GM12878 (cell line): ENCODE results near the gene FOXP1. TPM values are rescaled to one million over a fixed set of nuclear protein-coding genes. Genes with fewer than 3 reads are reported as not detected.

Experiments used
- ATAC-seq: fragments of 200-7000 bp; cut with Tn5 transposase; 3 replicates; pipeline ENCODE4 v1.9.1; 2020; ENCODE audit warnings: mild to moderate bottlenecking, moderate library complexity
- BruUV-seq: library from RNA; stranded (reverse); fragments of 400-500 nt; replicated peaks from 2 replicates; lab custom pipeline; 2021; lab: Mats Ljungman, UMichigan
- CTCF ChIA-PET: fragments of 300-600 bp; sonication (Branson Sonifier 250); formaldehyde crosslinking; extraction: SDS; loops from one replicate; lab custom pipeline; 2021; ENCODE audit warnings: inconsistent platforms; lab: Yijun Ruan, JAX
- POLR2A ChIA-PET: fragments of 350-600 bp; formaldehyde crosslinking; extraction: SDS; loops from one replicate; lab custom pipeline; 2021; ENCODE audit warnings: inconsistent platforms; lab: Charles Lee
- RAD21 ChIA-PET: fragments of 300-600 bp; sonication (Branson Sonifier 250); formaldehyde crosslinking; loops from one replicate; lab custom pipeline; 2023; ENCODE audit warnings: antibody characterized with exemption; ENCODE audit not compliant: unreplicated experiment; lab: Charles Lee
- SMC1A ChIA-PET: fragments of 300-600 bp; sonication (Branson Sonifier 250); formaldehyde crosslinking; loops from one replicate; lab custom pipeline; 2023; ENCODE audit not compliant: unreplicated experiment, uncharacterized antibody; lab: Charles Lee
- DNase-seq: peaks from one replicate; pipeline ENCODE4 v3.0.0-alpha.2; 2011; ENCODE audit warnings: low read depth, low spot score
- FAIRE-seq: peaks from 3 replicates; lab custom pipeline; 2011; peaks lifted over from hg19 to GRCh38; lab: Jason Lieb, UNC
- H2AFZ ChIP-seq: 2 replicates; pipeline ENCODE4 v1.6.0; 2011; ENCODE audit warnings: low read depth, low read length, control low read depth; ENCODE audit not compliant: control insufficient read depth
- H3K27ac ChIP-seq: 2 replicates; pipeline ENCODE4 v1.5.1; 2011; ENCODE audit warnings: control low read depth; ENCODE audit not compliant: control insufficient read depth, insufficient read depth
- H3K27me3 ChIP-seq, 2 experiments: replicated peaks in 1 of 2; 2 replicates each; pipeline versions ENCODE4 v1.6.0 to v1.6.1; 2011; ENCODE audit warnings: low read length in 1 of 2; ENCODE audit not compliant: control insufficient read depth in 2 of 2, insufficient read depth in 2 of 2
- H3K36me3 ChIP-seq, 2 experiments: 2 replicates each; pipeline ENCODE4 v1.5.1; 2011; ENCODE audit warnings: low read length in 1 of 2; ENCODE audit not compliant: control insufficient read depth in 2 of 2, insufficient read depth in 2 of 2
- H3K4me1 ChIP-seq: 2 replicates; pipeline ENCODE4 v1.6.1; 2011; ENCODE audit warnings: mild to moderate bottlenecking, low read length, moderate library complexity, mixed read lengths; ENCODE audit not compliant: control insufficient read depth, insufficient read depth
- H3K4me2 ChIP-seq: 2 replicates; pipeline ENCODE4 v1.6.0; 2011; ENCODE audit warnings: control low read depth; ENCODE audit not compliant: control insufficient read depth, insufficient read depth
- H3K4me3 ChIP-seq: fragments of 200-600 bp; sonication (generic); 2 replicates; pipeline ENCODE4 v1.5.1; 2016
- H3K79me2 ChIP-seq: 2 replicates; pipeline ENCODE4 v1.6.0; 2011; ENCODE audit warnings: low read length; ENCODE audit not compliant: control insufficient read depth, insufficient read depth
- H3K9ac ChIP-seq: 2 replicates; pipeline ENCODE4 v1.8.0; 2011; ENCODE audit warnings: low read length, control low read depth, mixed read lengths; ENCODE audit not compliant: control insufficient read depth, insufficient read depth
- H3K9me3 ChIP-seq: replicated peaks from 3 replicates; pipeline ENCODE4 v1.5.1; 2011; ENCODE audit warnings: mild to moderate bottlenecking, low read length; ENCODE audit not compliant: control insufficient read depth, insufficient read depth
- H4K20me1 ChIP-seq: 2 replicates; pipeline ENCODE4 v1.6.0; 2011; ENCODE audit not compliant: control insufficient read depth, insufficient read depth
- CHD4 ChIP-seq: fragments of 200-600 bp; sonication (generic); IDR thresholded peaks from 2 replicates; pipeline ENCODE4 v1.6.1; 2016; ENCODE audit warnings: mild to moderate bottlenecking
- DPF2 ChIP-seq: fragments of 450-650 bp; IDR thresholded peaks from 2 replicates; pipeline ENCODE4 v1.6.1; 2017; ENCODE audit warnings: mild to moderate bottlenecking
- GATAD2B ChIP-seq: fragments of 450-650 bp; conservative IDR thresholded peaks from 2 replicates; pipeline ENCODE4 v1.6.1; 2017; ENCODE audit warnings: low read depth, mild to moderate bottlenecking, moderate library complexity
- IKZF1 ChIP-seq: fragments of 450-650 bp; conservative IDR thresholded peaks from 2 replicates; pipeline ENCODE4 v1.6.1; 2017; ENCODE audit warnings: antibody characterized with exemption, mild to moderate bottlenecking
- NFIC ChIP-seq: IDR thresholded peaks from 2 replicates; pipeline ENCODE4 v1.6.1; 2012; ENCODE audit warnings: low read depth, mild to moderate bottlenecking, inconsistent platforms, low read length, moderate library complexity
- NR2F1 ChIP-seq: fragments of 450-650 bp; conservative IDR thresholded peaks from 2 replicates; pipeline ENCODE4 v1.6.1; 2017; ENCODE audit warnings: mild to moderate bottlenecking
- RAD21 ChIP-seq: IDR thresholded peaks from 2 replicates; pipeline ENCODE4 v1.6.1; 2011; ENCODE audit warnings: mild to moderate bottlenecking, low read depth, low read length, moderate library complexity; ENCODE audit not compliant: insufficient read depth
- RELA ChIP-seq: fragments of 450-650 bp; IDR thresholded peaks from 2 replicates; pipeline ENCODE4 v1.8.0; 2014; ENCODE audit warnings: borderline replicate concordance; ENCODE audit not compliant: partially characterized antibody
- RFX5 ChIP-seq: IDR thresholded peaks from 2 replicates; pipeline ENCODE4 v1.6.1; 2011; ENCODE audit warnings: low read depth, low read length, improper control_type of control experiment
- ZBTB40 ChIP-seq: fragments of 450-650 bp; IDR thresholded peaks from 2 replicates; pipeline ENCODE4 v1.6.1; 2016; ENCODE audit warnings: mild to moderate bottlenecking, moderate library complexity, borderline replicate concordance
- WGBS: methylation state at CpG from one replicate; pipeline ENCODE4 v1.1.6; 2016; ENCODE audit warnings: low lambda C conversion rate; ENCODE audit not compliant: insufficient replicate concordance, insufficient coverage; ENCODE audit errors: missing lambda C conversion rate; 5-methylcytosine and 5-hydroxymethylcytosine counted together
- in situ Hi-C: fragments of 300-500 bp; cut with MboI; formaldehyde crosslinking; loops from 9 replicates; pipeline ENCODE4 v1.14.3; 2018; ENCODE audit warnings: mixed read lengths
- intact Hi-C: fragments of 100-400 bp; cut with micrococcal nuclease; formaldehyde crosslinking; loops from one replicate; pipeline ENCODE4 v1.14.2; 2022; ENCODE audit not compliant: unreplicated experiment
- polyA plus RNA-seq, 11 experiments: library from polyadenylated mRNA; depleted of rRNA in 4 of 11; unstranded in 6 of 11; stranded (reverse) in 5 of 11; fragments of >200 nt; fragmentation: Nextera tagmentation in 4 of 11; fragmentation: Illumina TruSeq in 1 of 11; extraction: Ambion mirVana in 4 of 11; extraction: Trizol in 1 of 11; gene quantifications; 1 replicate in 1 of 11; 2 replicates in 10 of 11; pipeline versions ENCODE4 v1.2.1 to v1.2.3, GENCODE V29; 2011 to 2016; ENCODE audit warnings: inconsistent platforms in 2 of 11, missing spikeins in 2 of 11, low read depth in 1 of 11
- total RNA-seq, 4 experiments: library from RNA; depleted of rRNA in 3 of 4; stranded (reverse); fragments of >200 nt in 3 of 4; fragmentation: Illumina TruSeq in 1 of 4; extraction: Trizol in 1 of 4; gene quantifications; 2 replicates each; pipeline versions ENCODE4 v1.2.1 to v1.2.3, GENCODE V29; 2013 to 2021
- TF ChIP-seq, protein P1 (sequence below): IDR thresholded peaks from 2 replicates; pipeline ENCODE4 v1.6.1; 2012; ENCODE audit warnings: low read depth, low read length, improper control_type of control experiment
- TF ChIP-seq, protein P2 (sequence below): IDR thresholded peaks from 2 replicates; pipeline ENCODE4 v1.6.1; 2011; ENCODE audit warnings: mild to moderate bottlenecking, low read depth, low read length, moderate library complexity; ENCODE audit not compliant: insufficient replicate concordance

Gene FOXP1
- total and polyA plus RNA-seq, 10 of the 15 experiments (the other 5 are each of a cell fraction or from before 2014, with no cell fraction given) = 0.05 to 1.6 (median 0.20) TPM; not detected in 1

GRCh38 chr3:71602256-71602655 lies 18.7 kb upstream of the FOXP1 start:
- ATAC-seq (no peak), FAIRE-seq (no peak), DNase-seq (no peak)
- ChIA-PET POLR2A (no interaction called here), CTCF (interaction anchor here (0.9 to 1.3 kb wide), 2 partner anchors 10 to 19 kb away, joined by 3 read pairs; no protein-coding TSS in a partner anchor), RAD21 (no interaction called here), SMC1A (interaction anchor here (0.6 kb wide), 1 partner anchor 70 kb away, joined by 3 read pairs; no protein-coding TSS in a partner anchor)
- BruUV-seq = no TSS peak
- 0% methylated on average over 2 of the region's 2 CpGs for WGBS
- no peaks in the 10 kb centered on the region for H3K27me3 ChIP-seq
- H3K4me1 ChIP-seq = no peaks in the 10 kb centered on the region
- no peak overlapping the region for H2AFZ ChIP-seq
- H3K4me3 ChIP-seq = no peak overlapping the region
- in situ Hi-C loops = no loop called here
- no peak overlapping the region for H3K9ac ChIP-seq
- no peaks in the 10 kb centered on the region for H3K79me2 ChIP-seq
- H3K4me2 ChIP-seq = no peak overlapping the region
- TF ChIP-seq NR2F1 (no peak), RFX5 (no peak)
- intact Hi-C loops = no loop called here
- no peaks in the 10 kb centered on the region for H3K36me3 ChIP-seq
- H3K27ac ChIP-seq = no peak overlapping the region
- no peaks in the 10 kb centered on the region for H3K9me3 ChIP-seq
- H4K20me1 ChIP-seq = no peaks in the 10 kb centered on the region

DNA sequence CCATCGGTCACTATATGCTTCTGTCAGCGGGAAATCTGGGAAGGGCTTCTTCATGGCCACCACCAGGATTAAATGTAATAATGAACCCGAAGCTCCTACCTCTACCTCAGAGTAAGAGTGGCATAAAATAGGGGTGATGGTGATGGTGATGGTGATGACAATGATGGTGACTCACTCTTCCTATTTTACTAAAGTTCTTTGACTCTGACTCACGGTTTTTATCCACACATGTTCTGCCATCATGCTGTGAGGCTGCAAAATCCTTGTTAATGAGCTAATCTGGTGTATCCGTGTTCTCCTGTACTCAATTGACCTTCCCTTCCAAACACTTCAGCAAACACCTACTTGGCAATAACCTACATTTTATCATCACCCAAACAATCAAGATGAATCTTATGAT lies 18.3 kb upstream of the FOXP1 start:
- Histone ChIP-seq H3K9ac (no peak overlapping the region), H3K4me3 (no peak overlapping the region), H3K27ac (no peak overlapping the region), H4K20me1 (no peaks in the 10 kb centered on the region), H3K79me2 (no peaks in the 10 kb centered on the region), H3K4me2 (no peak overlapping the region), H3K36me3 (no peaks in the 10 kb centered on the region), H2AFZ (no peak overlapping the region), H3K9me3 (no peaks in the 10 kb centered on the region; the same call in 2 of the 3 replicates), H3K27me3 (no peaks in the 10 kb centered on the region), H3K4me1 (no peaks in the 10 kb centered on the region)
- ChIA-PET POLR2A (no interaction called here), SMC1A (no interaction called here), CTCF (interaction anchor here (0.9 to 1.3 kb wide), 2 partner anchors 10 to 20 kb away, joined by 3 read pairs; no protein-coding TSS in a partner anchor), RAD21 (no interaction called here)
- intact Hi-C loops (no loop called here), in situ Hi-C loops (no loop called here)
- FAIRE-seq (no peak), ATAC-seq (no peak), DNase-seq (no peak)
- BruUV-seq = no TSS peak
- WGBS = 27% methylated on average over 5 of the region's 5 CpGs
- TF ChIP-seq, protein P1, sequence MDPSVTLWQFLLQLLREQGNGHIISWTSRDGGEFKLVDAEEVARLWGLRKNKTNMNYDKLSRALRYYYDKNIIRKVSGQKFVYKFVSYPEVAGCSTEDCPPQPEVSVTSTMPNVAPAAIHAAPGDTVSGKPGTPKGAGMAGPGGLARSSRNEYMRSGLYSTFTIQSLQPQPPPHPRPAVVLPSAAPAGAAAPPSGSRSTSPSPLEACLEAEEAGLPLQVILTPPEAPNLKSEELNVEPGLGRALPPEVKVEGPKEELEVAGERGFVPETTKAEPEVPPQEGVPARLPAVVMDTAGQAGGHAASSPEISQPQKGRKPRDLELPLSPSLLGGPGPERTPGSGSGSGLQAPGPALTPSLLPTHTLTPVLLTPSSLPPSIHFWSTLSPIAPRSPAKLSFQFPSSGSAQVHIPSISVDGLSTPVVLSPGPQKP = no peak
- TF ChIP-seq IKZF1 = no peak
- TF ChIP-seq GATAD2B = no peak
- no peak for TF ChIP-seq ZBTB40
- no peak for TF ChIP-seq NFIC
- TF ChIP-seq RELA = no peak
- TF ChIP-seq DPF2 = no peak
- TF ChIP-seq CHD4 = no peak
- TF ChIP-seq RAD21 = no peak
- TF ChIP-seq, protein P2, sequence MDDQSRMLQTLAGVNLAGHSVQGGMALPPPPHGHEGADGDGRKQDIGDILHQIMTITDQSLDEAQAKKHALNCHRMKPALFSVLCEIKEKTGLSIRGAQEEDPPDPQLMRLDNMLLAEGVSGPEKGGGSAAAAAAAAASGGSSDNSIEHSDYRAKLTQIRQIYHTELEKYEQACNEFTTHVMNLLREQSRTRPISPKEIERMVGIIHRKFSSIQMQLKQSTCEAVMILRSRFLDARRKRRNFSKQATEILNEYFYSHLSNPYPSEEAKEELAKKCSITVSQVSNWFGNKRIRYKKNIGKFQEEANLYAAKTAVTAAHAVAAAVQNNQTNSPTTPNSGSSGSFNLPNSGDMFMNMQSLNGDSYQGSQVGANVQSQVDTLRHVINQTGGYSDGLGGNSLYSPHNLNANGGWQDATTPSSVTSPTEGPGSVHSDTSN = no peak
